GM12878 (cell line): ENCODE measurements around the gene SNRPD2. TPM values are rescaled to one million over a fixed set of nuclear protein-coding genes. Genes with fewer than 3 reads are reported as not detected.

Experiments used
- CHD2 ChIP-seq: IDR thresholded peaks from 2 replicates; pipeline ENCODE4 v1.6.1; 2011; ENCODE audit warnings: low read depth, low read length, improper control_type of control experiment, borderline replicate concordance
- NBN ChIP-seq: fragments of 450-650 bp; IDR thresholded peaks from 2 replicates; pipeline ENCODE4 v1.6.1; 2016
- PML ChIP-seq: IDR thresholded peaks from 2 replicates; pipeline ENCODE4 v1.6.1; 2012; ENCODE audit warnings: low read length, inconsistent platforms
- ZBTB40 ChIP-seq: fragments of 450-650 bp; IDR thresholded peaks from 2 replicates; pipeline ENCODE4 v1.6.1; 2016; ENCODE audit warnings: mild to moderate bottlenecking, moderate library complexity, borderline replicate concordance
- ZNF207 ChIP-seq: fragments of 450-650 bp; IDR thresholded peaks from 2 replicates; pipeline ENCODE4 v1.6.1; 2014; ENCODE audit warnings: antibody characterized with exemption, mild to moderate bottlenecking, borderline replicate concordance
- ZNF24 ChIP-seq: fragments of 450-650 bp; IDR thresholded peaks from 2 replicates; pipeline ENCODE4 v1.6.1; 2017; ENCODE audit warnings: antibody characterized with exemption, mild to moderate bottlenecking
- polyA plus RNA-seq, 11 experiments: library from polyadenylated mRNA; depleted of rRNA in 4 of 11; unstranded in 6 of 11; stranded (reverse) in 5 of 11; fragments of >200 nt; fragmentation: Nextera tagmentation in 4 of 11; fragmentation: Illumina TruSeq in 1 of 11; extraction: Ambion mirVana in 4 of 11; extraction: Trizol in 1 of 11; gene quantifications; 1 replicate in 1 of 11; 2 replicates in 10 of 11; pipeline versions ENCODE4 v1.2.1 to v1.2.3, GENCODE V29; 2011 to 2016; ENCODE audit warnings: inconsistent platforms in 2 of 11, missing spikeins in 2 of 11, low read depth in 1 of 11
- total RNA-seq, 4 experiments: library from RNA; depleted of rRNA in 3 of 4; stranded (reverse); fragments of >200 nt in 3 of 4; fragmentation: Illumina TruSeq in 1 of 4; extraction: Trizol in 1 of 4; gene quantifications; 2 replicates each; pipeline versions ENCODE4 v1.2.1 to v1.2.3, GENCODE V29; 2013 to 2021
- TF ChIP-seq, protein P1 (sequence below): IDR thresholded peaks from 2 replicates; pipeline ENCODE4 v1.6.1; 2011; ENCODE audit warnings: low read depth, mild to moderate bottlenecking, low read length, moderate library complexity, borderline replicate concordance; ENCODE audit errors: extremely low read depth

SNRPD2 gene
- total and polyA plus RNA-seq, 10 of the 15 experiments (the other 5 are each of a cell fraction or from before 2014, with no cell fraction given) = 526 to 3,621 (median 951) TPM

DNA sequence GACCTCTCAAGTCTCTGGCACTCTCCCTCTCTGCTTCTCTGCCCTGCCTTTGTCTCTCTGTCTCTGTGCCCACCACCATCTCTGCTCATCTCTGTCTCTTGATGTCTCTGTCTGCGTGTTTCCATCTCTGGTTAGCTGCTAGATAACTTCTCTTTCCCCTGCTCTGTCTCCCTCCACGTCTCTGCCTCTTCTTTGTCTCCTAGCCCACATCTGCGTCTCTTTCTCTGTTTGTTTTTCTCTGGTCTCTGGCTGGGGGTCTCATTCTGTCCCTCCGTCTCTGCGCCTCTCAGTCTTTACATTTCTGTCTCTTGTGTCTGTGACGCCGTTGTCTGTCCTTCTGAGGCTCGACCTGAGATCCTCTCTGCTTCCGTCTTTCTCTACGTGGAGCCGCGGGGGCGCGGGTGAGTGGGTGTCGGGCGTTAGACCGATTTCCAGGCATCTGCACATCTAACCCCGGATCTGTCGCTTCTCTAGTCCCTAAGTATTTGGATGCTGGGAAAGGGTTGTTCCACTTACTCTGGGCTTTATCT, 23.3 kb downstream of the SNRPD2 start (continued):
- TF ChIP-seq, protein P1, sequence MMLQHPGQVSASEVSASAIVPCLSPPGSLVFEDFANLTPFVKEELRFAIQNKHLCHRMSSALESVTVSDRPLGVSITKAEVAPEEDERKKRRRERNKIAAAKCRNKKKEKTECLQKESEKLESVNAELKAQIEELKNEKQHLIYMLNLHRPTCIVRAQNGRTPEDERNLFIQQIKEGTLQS = no peak
- peak; percentile 67; the same call in 1 of the 2 replicates for TF ChIP-seq NBN
- peak; percentile 35; the same call in 1 of the 2 replicates for TF ChIP-seq CHD2
- TF ChIP-seq ZBTB40 = 0 out of 2 replicates have a peak, but pooled peaks have one; percentile 32
- TF ChIP-seq ZNF207 = no peak
- TF ChIP-seq ZNF24 = no peak
- peak; percentile 66; the same call in 1 of the 2 replicates for TF ChIP-seq PML
